ENCODE results near the gene KCTD8.

Gene KCTD8

DNA sequence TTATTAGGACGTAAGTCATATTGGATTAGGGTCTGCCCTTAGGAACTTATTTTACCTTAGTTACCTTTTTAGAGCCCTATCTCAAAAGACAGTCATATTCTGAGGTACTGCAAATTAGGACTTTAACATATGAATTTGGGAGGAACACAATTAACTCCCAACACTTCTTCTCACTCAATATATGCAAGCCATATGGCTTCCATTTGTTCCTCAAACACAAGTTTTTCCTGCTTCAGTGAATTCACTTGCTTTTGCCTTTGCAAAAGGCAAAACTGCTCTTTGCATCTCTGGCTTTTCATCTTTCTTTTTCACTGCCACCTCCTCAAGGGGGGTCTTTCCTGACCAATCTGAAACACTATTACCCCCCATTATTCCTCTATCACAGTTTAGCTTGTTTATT, 220.3 kb downstream of the KCTD8 start:
- H3K4me1 ChIP-seq = no peaks in the 10 kb centered on the region

GRCh38 chr4:44221407-44221806, 227.2 kb downstream of the KCTD8 start:
- intact Hi-C loops (cut with DNase I; ENCODE audit: low total_unique reads) = no loop called here
- Histone ChIP-seq H3K27ac (no peak overlapping the region), H3K36me3 (no peaks in the 10 kb centered on the region), H3K4me3 (no peak overlapping the region), H3K27me3 (no peaks in the 10 kb centered on the region), H3K9me3 (no peaks in the 10 kb centered on the region), H3K4me1 (no peaks in the 10 kb centered on the region)
- no peak for DNase-seq
- TF ChIP-seq, protein P1, sequence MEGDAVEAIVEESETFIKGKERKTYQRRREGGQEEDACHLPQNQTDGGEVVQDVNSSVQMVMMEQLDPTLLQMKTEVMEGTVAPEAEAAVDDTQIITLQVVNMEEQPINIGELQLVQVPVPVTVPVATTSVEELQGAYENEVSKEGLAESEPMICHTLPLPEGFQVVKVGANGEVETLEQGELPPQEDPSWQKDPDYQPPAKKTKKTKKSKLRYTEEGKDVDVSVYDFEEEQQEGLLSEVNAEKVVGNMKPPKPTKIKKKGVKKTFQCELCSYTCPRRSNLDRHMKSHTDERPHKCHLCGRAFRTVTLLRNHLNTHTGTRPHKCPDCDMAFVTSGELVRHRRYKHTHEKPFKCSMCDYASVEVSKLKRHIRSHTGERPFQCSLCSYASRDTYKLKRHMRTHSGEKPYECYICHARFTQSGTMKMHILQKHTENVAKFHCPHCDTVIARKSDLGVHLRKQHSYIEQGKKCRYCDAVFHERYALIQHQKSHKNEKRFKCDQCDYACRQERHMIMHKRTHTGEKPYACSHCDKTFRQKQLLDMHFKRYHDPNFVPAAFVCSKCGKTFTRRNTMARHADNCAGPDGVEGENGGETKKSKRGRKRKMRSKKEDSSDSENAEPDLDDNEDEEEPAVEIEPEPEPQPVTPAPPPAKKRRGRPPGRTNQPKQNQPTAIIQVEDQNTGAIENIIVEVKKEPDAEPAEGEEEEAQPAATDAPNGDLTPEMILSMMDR (IDR thresholded peaks at IDR 0.05) = no peak

More for the DNA sequence above, 220.3 kb downstream of the KCTD8 start:
- Histone ChIP-seq H3K36me3 (no peaks in the 10 kb centered on the region), H3K27ac (no peak overlapping the region), H3K9me3 (no peaks in the 10 kb centered on the region), H3K27me3 (no peaks in the 10 kb centered on the region), H3K4me3 (no peak overlapping the region)
- intact Hi-C loops (cut with DNase I; ENCODE audit: low total_unique reads) = no loop called here
- TF ChIP-seq, protein P1 (IDR thresholded peaks at IDR 0.05) = no peak
- DNase-seq = no peak

- DNase-seq = no peak
- Histone ChIP-seq H3K9me3 (no peaks in the 10 kb centered on the region), H3K27me3 (no peaks in the 10 kb centered on the region), H3K4me1 (no peaks in the 10 kb centered on the region), H3K27ac (no peak overlapping the region), H3K36me3 (no peaks in the 10 kb centered on the region), H3K4me3 (no peak overlapping the region)
- intact Hi-C loops (cut with DNase I; ENCODE audit: low total_unique reads) = no loop called here
- TF ChIP-seq, protein P1 (IDR thresholded peaks at IDR 0.05) = no peak
Measured at GRCh38 chr4:44210750-44211149, 237.9 kb downstream of the KCTD8 start.

DNA sequence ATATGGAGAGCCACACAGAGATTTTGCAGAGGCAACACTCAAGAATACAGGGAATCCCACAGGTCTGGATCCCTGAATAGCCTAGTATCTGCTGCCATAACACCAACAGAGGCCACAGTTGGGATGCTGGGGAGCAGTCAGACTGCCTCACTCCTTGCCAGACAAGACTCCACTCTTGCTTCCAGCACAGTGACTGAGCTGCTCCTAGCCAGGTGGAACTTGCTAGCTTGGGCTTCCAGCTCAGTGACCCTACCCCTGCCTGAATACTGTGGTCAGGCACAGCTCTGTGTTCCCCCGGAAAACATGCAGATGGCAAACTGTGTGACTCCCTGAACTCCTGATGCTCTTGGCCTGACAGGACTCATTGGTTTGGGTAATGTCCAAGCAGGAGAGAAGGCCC, 251.8 kb downstream of the KCTD8 start:
- no peak for DNase-seq
- intact Hi-C loops (cut with DNase I; ENCODE audit: low total_unique reads) = no loop called here
- Histone ChIP-seq H3K9me3 (peaks cover 0 to 3% (median 0%) of the 10 kb centered on the region in 3 donors), H3K4me3 (no peak overlapping the region), H3K27me3 (no peaks in the 10 kb centered on the region), H3K36me3 (no peaks in the 10 kb centered on the region), H3K4me1 (no peaks in the 10 kb centered on the region), H3K27ac (no peak overlapping the region)
- TF ChIP-seq, protein P1 (IDR thresholded peaks at IDR 0.05) = no peak

DNA sequence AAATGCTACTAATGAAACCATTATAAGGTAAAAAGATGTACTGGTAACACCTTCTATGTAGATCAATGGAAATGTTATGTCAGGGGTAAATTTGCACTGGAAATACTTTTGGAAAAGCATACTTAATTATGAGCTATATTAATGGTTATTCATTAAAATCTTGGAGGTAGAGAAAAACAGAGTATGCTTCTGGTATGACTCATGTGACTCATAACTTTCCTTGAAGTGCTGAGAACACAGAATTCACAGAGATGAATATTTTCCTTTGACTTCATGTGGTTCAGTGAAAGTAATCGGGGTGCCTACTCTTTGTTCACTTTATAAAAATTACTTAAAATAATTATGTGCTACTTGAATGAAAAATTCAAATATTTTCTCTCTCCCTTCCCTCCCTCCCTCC, 254.2 kb downstream of the KCTD8 start:
- Histone ChIP-seq H3K27me3 (no peaks in the 10 kb centered on the region), H3K27ac (no peak overlapping the region), H3K4me1 (no peaks in the 10 kb centered on the region), H3K4me3 (no peak overlapping the region), H3K36me3 (no peaks in the 10 kb centered on the region), H3K9me3 (peaks cover 0 to 3% (median 0%) of the 10 kb centered on the region in 3 donors)
- no peak for DNase-seq
- TF ChIP-seq, protein P1 (IDR thresholded peaks at IDR 0.05) = no peak
- intact Hi-C loops (cut with DNase I; ENCODE audit: low total_unique reads) = no loop called here

GRCh38 chr4:44186850-44187246, 261.8 kb downstream of the KCTD8 start:
- no peak for DNase-seq
- Histone ChIP-seq H3K4me1 (no peaks in the 10 kb centered on the region), H3K36me3 (no peaks in the 10 kb centered on the region), H3K27me3 (no peaks in the 10 kb centered on the region), H3K9me3 (no peaks in the 10 kb centered on the region), H3K4me3 (no peak overlapping the region), H3K27ac (no peak overlapping the region)
- intact Hi-C loops (cut with DNase I; ENCODE audit: low total_unique reads) = no loop called here
- TF ChIP-seq, protein P1 (IDR thresholded peaks at IDR 0.05) = no peak
